Bone marrow (tissue), 2 donors: ENCODE measurements around the gene MYL12B.

ENCODE experiments used
- DNase-seq, 2 donors: peaks; one replicate each; lab custom pipeline; 2025; lab: John Stamatoyannopoulos, UW

Gene MYL12B

DNA sequence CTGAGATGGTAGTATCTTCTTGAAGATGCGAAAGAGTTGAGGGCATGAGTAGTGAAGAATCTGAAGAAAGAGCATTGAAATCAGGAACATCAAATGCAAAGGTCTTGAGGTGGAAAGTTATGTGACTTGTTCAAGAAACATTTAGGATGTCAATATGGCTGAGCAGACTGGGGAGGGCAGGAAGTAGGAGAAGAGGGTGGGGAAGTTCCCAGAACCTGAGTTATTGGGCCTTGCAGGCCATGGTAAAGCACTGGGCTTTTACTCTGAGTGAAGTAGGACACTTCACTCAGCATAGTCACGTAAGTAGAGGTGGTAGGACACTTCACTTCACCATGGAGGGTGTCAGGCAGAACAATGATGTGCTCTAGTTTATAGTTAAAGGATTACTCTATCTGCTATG, 26.1 kb upstream of the MYL12B start:
- no peak for DNase-seq

DNA sequence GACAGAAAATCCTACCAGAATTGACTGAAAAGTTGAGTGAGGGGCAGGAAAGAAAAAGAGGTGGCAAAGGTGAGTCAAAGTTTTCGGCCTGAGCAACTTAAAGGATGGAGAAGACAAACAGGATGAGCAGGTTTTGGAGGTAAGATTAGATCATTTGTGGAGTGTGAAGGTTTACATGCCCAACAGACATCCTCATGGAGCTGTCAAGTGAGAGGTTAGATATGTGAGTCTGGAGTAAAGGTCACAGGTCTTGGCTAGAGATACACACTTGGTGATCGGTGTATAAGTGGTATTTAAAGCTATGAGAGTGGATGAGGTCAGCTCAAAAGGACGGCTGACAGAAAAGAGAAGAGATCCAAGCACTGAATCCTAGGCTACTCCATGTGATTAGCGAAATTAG, 25.5 kb upstream of the MYL12B start:
- DNase-seq, result no peak

DNA sequence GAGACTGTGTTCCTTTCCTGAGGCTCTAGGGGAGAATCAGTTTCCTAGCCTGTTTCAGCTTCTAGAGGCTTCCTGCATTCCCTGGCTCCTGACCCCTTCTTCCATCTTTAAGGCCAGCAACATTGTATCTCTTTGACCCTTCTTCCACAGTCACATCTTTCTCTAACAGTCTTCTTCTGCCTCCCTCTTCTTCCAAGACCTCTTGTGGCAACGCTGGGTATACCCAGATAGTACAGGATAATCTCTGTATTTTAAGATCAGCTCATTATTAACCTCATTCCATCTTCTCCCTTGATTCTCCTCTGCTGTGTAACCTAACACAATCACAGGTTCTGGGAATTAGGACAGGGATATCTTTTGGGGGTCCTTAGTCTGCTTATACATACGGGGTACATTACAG, 23.2 kb upstream of the MYL12B start:
- DNase-seq, result no peak

DNA sequence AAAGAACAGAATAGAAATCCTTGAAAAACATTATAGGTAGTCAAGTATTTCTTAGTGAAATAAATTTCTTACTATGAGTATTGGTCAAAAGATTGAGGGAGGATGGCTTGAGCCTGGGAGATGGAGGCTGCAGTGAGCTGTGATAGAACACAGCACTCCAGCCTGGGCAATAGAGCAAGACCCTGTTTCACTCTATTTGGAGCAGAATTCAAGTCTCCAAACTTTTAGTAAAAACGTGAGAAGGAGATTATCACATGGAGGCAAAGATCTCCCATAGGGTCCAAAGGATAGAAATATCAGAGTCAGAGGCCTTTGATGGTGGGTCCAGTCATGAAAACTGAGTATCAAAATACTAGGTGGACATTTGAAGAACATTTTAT, 16.8 kb upstream of the MYL12B start:
- DNase-seq, result no peak

GRCh38 chr18:3245853-3246634, 15.9 kb upstream of the MYL12B start:
- DNase-seq, result peak; percentile 59 to 76

DNA sequence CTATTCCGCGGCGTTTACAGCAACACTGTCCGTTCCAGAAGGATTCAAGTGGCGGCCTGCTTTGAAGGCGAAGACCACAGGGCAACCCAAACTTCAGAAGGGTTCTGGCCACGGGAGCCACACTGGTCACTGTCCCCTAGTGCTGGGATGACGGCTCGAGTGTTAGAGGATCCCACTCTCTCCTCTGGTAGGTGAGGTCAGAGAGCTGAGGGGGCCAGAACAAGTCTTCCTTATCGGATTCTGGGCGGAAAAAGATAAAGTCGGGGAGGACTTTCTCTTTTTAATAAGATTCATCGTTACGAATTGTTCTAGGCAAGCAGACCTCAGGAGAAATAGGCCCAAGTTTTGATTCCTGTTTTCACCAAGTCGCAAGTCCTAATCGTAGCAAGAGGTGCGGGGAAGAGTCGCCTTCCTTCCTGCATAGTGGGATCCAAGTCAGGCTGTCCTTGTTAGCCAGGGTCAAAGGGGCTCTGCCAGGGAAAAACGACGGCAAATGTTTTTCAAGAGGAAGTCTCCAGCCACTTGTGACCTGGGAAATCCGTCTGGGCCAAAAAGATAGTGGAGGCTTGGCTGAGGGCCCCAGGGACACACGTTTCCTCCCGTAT, 15.2 kb upstream of the MYL12B start:
- DNase-seq, result peak in 1 of 2 donors; percentile 49

DNA sequence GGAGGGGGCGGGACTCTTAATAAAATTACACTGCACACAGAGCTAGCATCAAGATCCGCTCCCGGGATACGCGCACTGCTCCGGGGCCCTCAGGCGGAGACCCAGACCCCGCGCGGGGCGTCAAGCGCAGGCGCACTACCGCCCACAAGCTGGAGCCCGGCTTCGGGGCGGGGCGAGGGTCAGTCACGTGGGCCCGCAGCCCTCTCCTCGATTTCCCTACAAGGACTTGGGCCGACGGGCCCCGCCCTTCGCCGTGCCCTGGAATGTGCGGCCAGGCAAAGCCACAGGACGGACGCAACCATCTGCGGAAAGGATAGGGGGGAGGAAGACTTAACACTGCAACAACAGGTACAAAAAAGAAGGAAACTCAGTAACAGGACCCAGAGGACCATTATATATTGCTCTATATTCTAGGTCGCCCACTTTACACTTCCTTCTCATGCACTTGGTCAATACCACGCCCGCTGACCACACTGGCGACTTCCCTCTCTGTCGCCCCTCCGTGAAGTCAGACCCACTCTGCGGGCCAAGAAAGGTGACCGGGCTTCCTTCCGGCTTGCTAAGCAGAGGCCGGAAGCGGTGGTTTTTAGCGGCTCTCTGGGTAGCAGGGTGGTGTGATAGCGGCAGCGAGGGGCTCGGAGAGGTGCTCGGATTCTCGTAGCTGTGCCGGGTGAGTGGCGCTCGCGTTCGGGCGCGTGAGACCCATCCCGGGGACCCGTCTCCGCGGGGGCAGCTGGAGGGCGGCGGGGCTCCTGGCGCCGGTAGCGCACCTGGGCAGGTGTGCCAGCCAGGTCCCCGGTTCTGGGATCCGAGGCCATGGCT, 14.5 kb upstream of the MYL12B start, which contains the start of gene MYL12A:
MYL12A (plus strand) TSS at position 562 of the 822 bp plus-strand sequence. CDS start 5,447 bp downstream, outside the sequence.
- peak; percentile 95 for DNase-seq

- peak in 1 of 2 donors; percentile 59 for DNase-seq
These were observed 13.8 kb upstream of the MYL12B start for GRCh38 chr18:3248062-3248657.

DNA sequence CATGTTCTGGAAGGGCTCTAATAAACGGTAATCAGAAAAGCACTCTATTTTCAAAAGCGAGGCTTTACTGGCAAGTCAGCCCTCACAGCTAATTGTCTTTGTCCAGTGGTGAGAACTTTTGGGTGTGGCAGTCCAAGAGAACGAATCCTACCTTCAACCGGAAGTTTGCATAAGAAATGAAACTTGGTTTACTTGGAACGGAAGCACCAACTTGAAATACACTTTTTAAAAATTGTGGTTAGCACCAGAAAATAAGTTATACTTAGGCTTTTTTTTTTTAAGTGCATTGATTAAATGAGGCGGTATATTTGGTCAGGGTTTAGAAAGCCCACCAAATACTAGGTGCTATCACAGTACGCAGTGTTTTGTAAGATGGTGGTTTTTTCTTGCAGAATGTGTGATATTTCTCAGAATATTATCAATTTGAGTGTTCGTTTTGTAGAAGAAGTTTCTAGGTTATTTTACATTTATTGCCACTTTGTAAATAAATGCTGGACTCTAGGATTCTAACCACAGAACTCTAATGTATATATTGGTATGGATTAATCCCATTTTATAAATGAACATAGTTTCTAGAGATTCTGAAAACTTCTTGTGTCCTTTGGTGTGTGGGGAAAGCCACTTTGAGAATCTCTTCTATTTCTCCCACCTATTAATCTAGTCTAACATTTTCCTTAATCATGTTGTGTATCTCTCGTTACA, 13.1 kb upstream of the MYL12B start:
- DNase-seq, result peak in 1 of 2 donors; percentile 25

- DNase-seq, result no peak
These were observed 11.5 kb upstream of the MYL12B start for GRCh38 chr18:3250237-3251107.

GRCh38 chr18:3251249-3251962, 10.5 kb upstream of the MYL12B start:
- no peak for DNase-seq

- no peak for DNase-seq
These were observed 10.0 kb upstream of the MYL12B start for GRCh38 chr18:3251963-3252277.

DNA sequence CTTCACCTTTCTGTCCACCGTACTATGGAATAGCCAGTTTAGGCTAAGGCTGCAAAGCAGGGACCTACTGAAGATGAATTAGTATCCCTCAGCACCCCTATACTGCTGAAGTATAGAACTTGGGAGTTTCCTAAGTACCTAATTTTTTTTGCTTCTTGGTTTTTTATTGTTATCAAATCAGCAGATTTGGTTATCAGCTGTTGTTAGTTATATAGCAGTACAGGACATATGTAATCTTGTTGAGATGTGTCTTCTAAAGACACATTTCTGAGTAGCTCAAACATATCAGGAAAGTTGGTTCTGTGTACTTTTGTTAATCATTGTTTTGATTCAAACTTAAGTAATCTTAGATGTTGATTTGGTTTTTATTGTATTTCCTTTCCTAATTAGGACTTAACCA, 9.1 kb upstream of the MYL12B start:
- no peak for DNase-seq

DNA sequence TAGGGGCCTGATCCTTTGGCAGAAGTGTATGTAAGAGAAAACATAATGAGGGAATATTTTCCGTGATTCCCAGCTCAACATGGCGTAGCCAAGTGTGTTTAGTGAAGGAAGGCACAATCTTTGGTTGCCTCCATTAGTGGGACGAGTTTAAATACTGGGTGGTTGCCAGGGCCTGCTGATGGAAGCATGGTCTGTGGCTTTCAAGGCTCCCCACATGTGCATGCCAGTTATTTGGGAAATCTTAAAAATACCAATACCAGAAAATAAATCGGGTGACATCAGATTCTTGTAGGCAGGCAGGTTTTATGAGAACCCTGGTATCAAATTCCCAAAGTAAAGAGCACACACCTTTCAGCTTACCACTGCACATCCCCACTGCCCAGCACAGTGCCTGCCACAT, 7.2 kb upstream of the MYL12B start:
- DNase-seq, result no peak

DNA sequence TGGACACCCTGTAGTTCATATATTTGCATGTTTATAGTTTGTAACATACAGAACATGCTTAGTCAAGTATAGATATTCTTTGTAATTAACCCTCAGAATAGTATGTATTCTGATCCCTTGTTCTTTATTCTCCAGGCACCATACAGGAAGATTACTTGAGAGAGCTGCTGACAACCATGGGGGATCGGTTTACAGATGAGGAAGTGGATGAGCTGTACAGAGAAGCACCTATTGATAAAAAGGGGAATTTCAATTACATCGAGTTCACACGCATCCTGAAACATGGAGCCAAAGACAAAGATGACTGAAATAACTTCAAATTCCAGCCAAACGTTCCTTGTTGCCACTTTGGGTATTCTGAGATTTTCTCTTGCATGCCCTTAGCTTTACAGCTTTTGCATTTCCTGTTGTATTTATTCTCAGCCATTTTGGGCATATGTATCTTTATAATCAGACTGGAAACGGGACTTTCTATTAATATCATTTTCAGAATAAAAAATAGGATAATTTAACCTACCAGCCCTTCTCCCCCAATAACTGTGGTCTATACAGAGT, 6.2 kb upstream of the MYL12B start:
- DNase-seq, result no peak

DNA sequence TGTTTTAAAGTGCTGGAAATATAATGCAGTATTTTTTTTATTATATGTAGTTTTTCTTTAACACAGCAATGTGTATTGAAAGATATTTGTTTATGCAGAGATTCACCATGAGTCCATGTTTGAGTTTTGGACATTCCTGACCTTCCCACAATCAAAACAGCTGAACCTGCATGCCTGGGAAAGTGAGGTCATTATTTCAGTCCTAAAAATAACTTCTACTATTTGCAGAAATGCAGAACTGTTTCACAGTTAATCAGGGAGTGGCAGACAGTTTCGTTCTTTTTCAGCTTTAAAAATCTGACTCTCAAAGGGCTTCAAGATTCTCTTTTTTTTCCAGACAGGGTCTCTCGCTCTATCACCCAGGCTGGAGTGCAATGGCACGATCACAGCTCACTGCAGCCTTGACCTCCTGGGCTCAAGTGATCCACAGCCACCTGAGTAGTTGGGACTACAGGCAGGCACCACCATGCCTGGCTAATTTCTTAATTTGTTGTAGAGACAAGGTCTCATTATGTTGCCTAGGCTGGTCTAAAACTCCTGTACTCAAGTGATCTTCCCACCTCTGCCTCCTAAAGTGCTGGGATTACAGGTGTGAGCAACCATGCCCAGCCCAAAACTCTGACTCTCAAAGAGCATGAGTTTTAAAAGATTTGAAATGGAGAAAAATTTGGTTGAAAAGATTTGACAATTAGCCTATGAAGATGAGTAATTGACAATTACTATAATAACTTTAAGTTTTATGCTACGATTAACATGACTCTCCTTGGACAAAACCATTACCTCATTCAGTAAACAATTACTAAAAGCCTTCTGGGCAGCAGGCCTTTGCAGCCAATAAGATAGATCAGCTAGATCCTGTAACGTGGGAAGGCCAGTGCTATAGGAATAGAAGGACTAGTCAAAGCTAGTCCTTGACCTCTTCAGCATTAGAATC, 5.0 kb upstream of the MYL12B start:
- no peak for DNase-seq

GRCh38 chr18:3257627-3258120, 4.3 kb upstream of the MYL12B start:
- DNase-seq, result no peak

GRCh38 chr18:3260995-3261372, 949 bp upstream of the MYL12B start:
- DNase-seq, result no peak
